Measurements from ENCODE around the gene GPSM3. TPM values are rescaled to one million over a fixed set of nuclear protein-coding genes. Genes with fewer than 3 reads are reported as not detected.
A peak's percentile ranks its signal among the peaks of the same experiment; 100 is the strongest.
"Not testable (repeated sequence)": the region's sequence is repeated elsewhere in the genome, so short reads cannot be mapped to it uniquely, and the experiment has no call there.

The GPSM3 gene
- total and polyA plus RNA-seq, 2 donors from 2014 or later = 6.2 to 28.1 TPM

- no peak for FAIRE-seq
- H3K4me1 ChIP-seq (ENCODE audit: control insufficient read depth in 2 of 3, insufficient read depth in 2 of 3, low read depth in 1 of 3, low read length in 3 of 3) = peaks cover 2 to 27% (median 8%) of the 10 kb centered on the region in 3 donors
These were observed 3.2 kb downstream of the GPSM3 start for GRCh38 chr6:32189069-32189741.

DNA sequence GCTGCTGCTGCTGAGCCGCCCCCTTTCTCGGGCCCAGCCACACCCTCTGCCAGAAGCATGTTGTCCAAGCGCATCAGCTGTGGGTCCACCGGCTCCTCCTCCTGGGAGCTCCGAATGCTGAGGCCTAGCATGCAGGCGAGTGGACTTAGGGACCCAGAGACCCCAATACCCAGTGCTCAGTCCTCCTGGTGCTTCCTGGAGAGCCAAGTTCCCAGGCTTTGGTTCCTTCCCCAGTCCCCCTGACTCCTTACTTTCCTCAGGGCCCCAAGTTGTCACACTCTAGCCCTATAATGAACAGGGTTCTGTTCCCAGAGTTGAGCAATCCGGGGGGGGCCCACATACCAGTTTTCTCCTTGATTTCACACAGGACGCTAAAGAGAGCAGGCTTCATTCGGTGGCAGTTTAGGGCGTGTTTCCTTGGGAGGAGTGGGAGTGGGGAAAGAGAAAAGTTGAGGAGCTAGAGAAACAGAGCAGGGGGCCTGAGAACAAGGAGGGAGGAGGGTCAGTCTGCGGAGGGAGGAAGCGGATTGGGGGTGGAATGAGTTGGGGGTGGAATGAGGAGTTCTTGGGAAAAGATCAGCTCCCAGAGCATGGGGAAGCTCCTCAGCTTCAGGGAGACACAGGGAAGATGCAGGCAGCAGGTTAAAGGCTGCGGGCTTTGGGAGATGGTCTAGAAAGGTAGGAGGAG is 3.9 kb downstream of the GPSM3 start:
- peak overlapping the region; percentile 93 to 98 for H3K27ac ChIP-seq (ENCODE audit: low read depth in 2 of 2, low read length in 2 of 2)
- no peaks in the 10 kb centered on the region for H3K27me3 ChIP-seq (ENCODE audit: control insufficient read depth, insufficient read depth, low read length)
- TF ChIP-seq, protein P1, sequence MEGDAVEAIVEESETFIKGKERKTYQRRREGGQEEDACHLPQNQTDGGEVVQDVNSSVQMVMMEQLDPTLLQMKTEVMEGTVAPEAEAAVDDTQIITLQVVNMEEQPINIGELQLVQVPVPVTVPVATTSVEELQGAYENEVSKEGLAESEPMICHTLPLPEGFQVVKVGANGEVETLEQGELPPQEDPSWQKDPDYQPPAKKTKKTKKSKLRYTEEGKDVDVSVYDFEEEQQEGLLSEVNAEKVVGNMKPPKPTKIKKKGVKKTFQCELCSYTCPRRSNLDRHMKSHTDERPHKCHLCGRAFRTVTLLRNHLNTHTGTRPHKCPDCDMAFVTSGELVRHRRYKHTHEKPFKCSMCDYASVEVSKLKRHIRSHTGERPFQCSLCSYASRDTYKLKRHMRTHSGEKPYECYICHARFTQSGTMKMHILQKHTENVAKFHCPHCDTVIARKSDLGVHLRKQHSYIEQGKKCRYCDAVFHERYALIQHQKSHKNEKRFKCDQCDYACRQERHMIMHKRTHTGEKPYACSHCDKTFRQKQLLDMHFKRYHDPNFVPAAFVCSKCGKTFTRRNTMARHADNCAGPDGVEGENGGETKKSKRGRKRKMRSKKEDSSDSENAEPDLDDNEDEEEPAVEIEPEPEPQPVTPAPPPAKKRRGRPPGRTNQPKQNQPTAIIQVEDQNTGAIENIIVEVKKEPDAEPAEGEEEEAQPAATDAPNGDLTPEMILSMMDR (IDR thresholded peaks at IDR 0.05; ENCODE audit: borderline replicate concordance, extremely low read depth, insufficient read depth) = no peak
- peaks cover 6 to 13% (median 8%) of the 10 kb centered on the region in 3 donors for H3K36me3 ChIP-seq (ENCODE audit: control insufficient read depth in 2 of 3, insufficient read depth in 3 of 3, low read length in 3 of 3)
- DNase-seq (peak in 4 of 5 donors; percentile 24 to 56 (median 50)), FAIRE-seq (no peak)
- H3K9me3 ChIP-seq (ENCODE audit: control insufficient read depth in 2 of 3, insufficient read depth in 1 of 3, low read length in 3 of 3) = no peaks in the 10 kb centered on the region
- H3K4me1 ChIP-seq (ENCODE audit: control insufficient read depth in 2 of 3, insufficient read depth in 2 of 3, low read depth in 1 of 3, low read length in 3 of 3) = peaks cover 2 to 27% (median 8%) of the 10 kb centered on the region in 3 donors
- peak overlapping the region; percentile 71 to 91 (median 72) for H3K4me3 ChIP-seq (ENCODE audit: low read length in 3 of 3)
- H3K9ac ChIP-seq (ENCODE audit: low read length in 3 of 3) = peak overlapping the region; percentile 61 to 90 (median 72)
- intact Hi-C loops (cut with DNase I) = no loop called here

More at GRCh38 chr6:32189069-32189741, 3.2 kb downstream of the GPSM3 start:
- Histone ChIP-seq H3K27me3 (ENCODE audit: control insufficient read depth, insufficient read depth, low read length) (no peaks in the 10 kb centered on the region), H3K36me3 (ENCODE audit: control insufficient read depth in 2 of 3, insufficient read depth in 3 of 3, low read length in 3 of 3) (peaks cover 6 to 13% (median 8%) of the 10 kb centered on the region in 3 donors), H3K27ac (ENCODE audit: low read depth in 2 of 2, low read length in 2 of 2) (peak overlapping the region; percentile 93 to 98), H3K9ac (ENCODE audit: low read length in 3 of 3) (peak overlapping the region; percentile 61 to 90 (median 72)), H3K4me3 (ENCODE audit: low read length in 3 of 3) (peak overlapping the region; percentile 71 to 91 (median 72)), H3K9me3 (ENCODE audit: control insufficient read depth in 2 of 3, insufficient read depth in 1 of 3, low read length in 3 of 3) (no peaks in the 10 kb centered on the region)
- peak in 2 of 5 donors; percentile 34 to 57 for DNase-seq
- TF ChIP-seq, protein P1 (IDR thresholded peaks at IDR 0.05; ENCODE audit: borderline replicate concordance, extremely low read depth, insufficient read depth) = no peak
- intact Hi-C loops (cut with DNase I) = no loop called here

DNA sequence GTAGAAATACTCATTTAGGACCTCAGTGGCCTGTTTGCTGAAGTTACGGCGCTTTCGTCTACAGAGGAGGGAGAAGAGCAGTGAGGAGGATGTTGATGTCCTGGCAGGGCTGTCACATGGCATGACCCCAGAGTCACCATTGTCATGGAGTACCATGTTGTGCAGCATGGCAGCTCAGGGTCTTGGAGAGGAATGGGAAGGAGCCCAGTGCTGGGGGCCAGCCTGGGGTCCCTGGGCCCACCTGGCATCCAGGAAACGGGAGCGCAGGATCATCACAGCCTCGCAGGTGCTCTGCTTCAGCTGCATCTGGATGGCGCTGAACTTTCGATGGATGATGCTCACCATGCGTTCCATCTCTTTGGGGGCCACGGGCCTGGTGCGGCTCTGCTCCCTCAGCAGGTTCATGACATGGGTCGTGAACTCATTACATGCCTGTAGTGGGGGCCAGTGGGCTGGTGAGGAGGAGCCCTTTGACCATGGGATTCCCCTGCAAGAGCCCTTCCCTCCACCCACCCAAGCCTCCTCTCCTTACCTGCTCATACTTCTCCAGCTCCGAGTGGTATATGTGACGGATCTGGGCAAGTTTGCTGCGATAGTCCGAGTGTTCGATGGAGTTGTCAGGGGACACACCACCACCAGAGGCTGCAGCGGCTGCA is 4.6 kb downstream of the GPSM3 start:
- FAIRE-seq; H3K9me3 ChIP-seq (ENCODE audit: control insufficient read depth in 2 of 3, insufficient read depth in 1 of 3, low read length in 3 of 3); H3K9ac ChIP-seq (ENCODE audit: low read length in 3 of 3); H3K27me3 ChIP-seq (ENCODE audit: control insufficient read depth, insufficient read depth, low read length); H3K4me3 ChIP-seq (ENCODE audit: low read length in 3 of 3); H3K27ac ChIP-seq (ENCODE audit: low read depth in 2 of 2, low read length in 2 of 2); intact Hi-C loops (cut with DNase I): not testable (repeated sequence)
- Histone ChIP-seq H3K4me1 (ENCODE audit: control insufficient read depth in 2 of 3, insufficient read depth in 2 of 3, low read depth in 1 of 3, low read length in 3 of 3) (peaks cover 2 to 27% (median 8%) of the 10 kb centered on the region in 3 donors), H3K36me3 (ENCODE audit: control insufficient read depth in 2 of 3, insufficient read depth in 3 of 3, low read length in 3 of 3) (peaks cover 6 to 16% (median 8%) of the 10 kb centered on the region in 3 donors)
- DNase-seq = peak in 2 of 5 donors; percentile 38 to 57

All from kidney (tissue), 14 donors.